ENCODE measurements around the gene DMD. TPM values are rescaled to one million over a fixed set of nuclear protein-coding genes. Genes with fewer than 3 reads are reported as not detected.
"Not testable (repeated sequence)": the region's sequence is repeated elsewhere in the genome, so short reads cannot be mapped to it uniquely, and the experiment has no call there.

The DMD gene
- total and polyA plus RNA-seq, 2 of the 13 experiments (the other 11 are each of a cell fraction or from before 2014, with no cell fraction given), result 17.6 to 25.9 TPM

DNA sequence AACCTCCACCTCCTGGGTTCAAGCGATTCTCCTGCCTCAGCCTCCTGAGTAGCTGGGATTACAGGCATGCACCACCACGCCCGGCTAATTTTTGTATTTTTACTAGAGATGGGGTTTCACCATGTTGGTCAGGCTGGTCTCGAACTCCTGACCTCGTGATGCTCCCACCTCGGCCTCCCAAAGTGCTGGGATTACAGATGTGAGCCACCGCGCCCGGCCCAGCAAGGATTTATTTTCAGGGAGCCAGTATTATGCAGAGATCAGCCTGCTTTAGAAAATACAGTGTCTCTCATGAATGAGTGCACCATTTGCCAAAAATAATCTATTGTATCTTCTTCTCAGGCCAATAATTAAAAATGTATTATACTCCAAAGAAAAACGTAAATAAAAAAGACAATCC lies 26.5 kb downstream of the DMD start:
- H3K4me2 ChIP-seq (ENCODE audit: low read depth, low read length); H3K79me2 ChIP-seq (ENCODE audit: insufficient read depth, low read length); H3K4me3 ChIP-seq (replicated peaks in 1 of 3; ENCODE audit: insufficient read depth in 1 of 3, low read depth in 2 of 3, low read length in 3 of 3); H2AFZ ChIP-seq (ENCODE audit: low read length); H3K27ac ChIP-seq (ENCODE audit: extremely low read length, insufficient read depth, low read length); H3K4me1 ChIP-seq (ENCODE audit: insufficient read depth, low read length); H3K9me3 ChIP-seq (ENCODE audit: low read length); POLR2A ChIA-PET; BruUV-seq (replicated peaks); H3K9ac ChIP-seq (ENCODE audit: insufficient read depth, low read depth, low read length); intact Hi-C loops (cut with micrococcal nuclease; ENCODE audit: unreplicated experiment); CTCF ChIA-PET (ENCODE audit: low intra/inter-chr PET ratio, low total read pairs); DNase-seq (ENCODE audit: low spot score); ATAC-seq; in situ Hi-C loops (cut with HindIII; ENCODE audit: extremely low pct_ligation_motif_present, low pct_unique_long_range_greater_than_20kb); H3K36me3 ChIP-seq (replicated peaks in 1 of 2; ENCODE audit: control insufficient read depth in 1 of 2, insufficient read depth in 2 of 2, low read length in 2 of 2); H4K20me1 ChIP-seq (ENCODE audit: insufficient read depth, low read length); H3K27me3 ChIP-seq (ENCODE audit: control insufficient read depth in 1 of 2, insufficient read depth in 2 of 2, low read length in 2 of 2); FAIRE-seq: not testable (repeated sequence)
- WGBS (ENCODE audit: low lambda C conversion rate), result 5% methylated on average over 5 of the region's 10 CpGs

DNA sequence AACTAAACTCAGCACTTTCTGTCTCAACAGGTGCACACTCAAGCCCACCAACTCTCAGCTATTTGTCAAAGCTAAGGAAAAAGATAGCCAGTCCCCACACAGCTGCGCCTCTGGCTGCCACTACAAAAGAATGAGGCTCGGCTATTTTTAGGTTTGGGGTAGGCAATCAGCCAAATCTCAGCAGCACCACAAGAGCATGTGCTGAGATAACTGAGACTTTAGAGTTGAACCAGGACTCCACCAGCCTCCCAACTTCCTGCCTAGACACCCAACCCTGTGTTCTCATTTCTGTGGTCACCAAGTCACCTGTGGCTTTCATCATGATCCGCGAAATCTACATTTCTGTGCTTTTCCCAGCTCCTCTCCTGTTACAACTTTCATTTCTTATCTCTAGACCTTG lies 28.0 kb downstream of the DMD start:
- no peak for DNase-seq (ENCODE audit: low spot score)
- no peak overlapping the region for H2AFZ ChIP-seq (ENCODE audit: low read length)
- in situ Hi-C loops (cut with HindIII; ENCODE audit: extremely low pct_ligation_motif_present, low pct_unique_long_range_greater_than_20kb), result no loop called here
- ChIA-PET POLR2A (no interaction called here), CTCF (ENCODE audit: low intra/inter-chr PET ratio, low total read pairs) (no interaction called here)
- 4% methylated on average over 2 of the region's 4 CpGs for WGBS (ENCODE audit: low lambda C conversion rate)
- no peaks in the 10 kb centered on the region for H4K20me1 ChIP-seq (ENCODE audit: insufficient read depth, low read length)
- intact Hi-C loops (cut with micrococcal nuclease; ENCODE audit: unreplicated experiment), result no loop called here
- no peaks in the 10 kb centered on the region for H3K4me1 ChIP-seq (ENCODE audit: insufficient read depth, low read length)
- BruUV-seq (replicated peaks), result no TSS peak
- no peak overlapping the region for H3K4me2 ChIP-seq (ENCODE audit: low read depth, low read length)
- no peaks in the 10 kb centered on the region for H3K27me3 ChIP-seq (ENCODE audit: control insufficient read depth in 1 of 2, insufficient read depth in 2 of 2, low read length in 2 of 2)
- no peak overlapping the region for H3K9ac ChIP-seq (ENCODE audit: insufficient read depth, low read depth, low read length)
- no peak for FAIRE-seq
- no peaks in the 10 kb centered on the region for H3K9me3 ChIP-seq (ENCODE audit: low read length)
- H3K36me3 ChIP-seq (replicated peaks in 1 of 2; ENCODE audit: control insufficient read depth in 1 of 2, insufficient read depth in 2 of 2, low read length in 2 of 2), result no peaks in the 10 kb centered on the region
- no peaks in the 10 kb centered on the region for H3K79me2 ChIP-seq (ENCODE audit: insufficient read depth, low read length)
- no peak for ATAC-seq
- H3K27ac ChIP-seq (ENCODE audit: extremely low read length, insufficient read depth, low read length), result no peak overlapping the region
- H3K4me3 ChIP-seq (replicated peaks in 1 of 3; ENCODE audit: insufficient read depth in 1 of 3, low read depth in 2 of 3, low read length in 3 of 3), result no peak overlapping the region
- TF ChIP-seq, protein P1, sequence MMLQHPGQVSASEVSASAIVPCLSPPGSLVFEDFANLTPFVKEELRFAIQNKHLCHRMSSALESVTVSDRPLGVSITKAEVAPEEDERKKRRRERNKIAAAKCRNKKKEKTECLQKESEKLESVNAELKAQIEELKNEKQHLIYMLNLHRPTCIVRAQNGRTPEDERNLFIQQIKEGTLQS (CRISPR knock-in tag; IDR thresholded peaks at IDR 0.05), result no peak
- no peak for TF ChIP-seq REXO4 (CRISPR knock-in tag; IDR thresholded peaks at IDR 0.05; ENCODE audit: borderline replicate concordance)
- TF ChIP-seq, protein P2, sequence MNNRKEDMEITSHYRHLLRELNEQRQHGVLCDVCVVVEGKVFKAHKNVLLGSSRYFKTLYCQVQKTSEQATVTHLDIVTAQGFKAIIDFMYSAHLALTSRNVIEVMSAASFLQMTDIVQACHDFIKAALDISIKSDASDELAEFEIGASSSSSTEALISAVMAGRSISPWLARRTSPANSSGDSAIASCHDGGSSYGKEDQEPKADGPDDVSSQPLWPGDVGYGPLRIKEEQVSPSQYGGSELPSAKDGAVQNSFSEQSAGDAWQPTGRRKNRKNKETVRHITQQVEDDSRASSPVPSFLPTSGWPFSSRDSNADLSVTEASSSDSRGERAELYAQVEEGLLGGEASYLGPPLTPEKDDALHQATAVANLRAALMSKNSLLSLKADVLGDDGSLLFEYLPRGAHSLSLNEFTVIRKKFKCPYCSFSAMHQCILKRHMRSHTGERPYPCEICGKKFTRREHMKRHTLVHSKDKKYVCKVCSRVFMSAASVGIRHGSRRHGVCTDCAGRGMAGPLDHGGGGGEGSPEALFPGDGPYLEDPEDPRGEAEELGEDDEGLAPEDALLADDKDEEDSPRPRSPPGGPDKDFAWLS (CRISPR knock-in tag; IDR thresholded peaks at IDR 0.05; ENCODE audit: borderline replicate concordance), result no peak
- TF ChIP-seq ZNF484 (CRISPR knock-in tag; IDR thresholded peaks at IDR 0.05; ENCODE audit: borderline replicate concordance, low read depth), result no peak
- no peak for TF ChIP-seq HNRNPL (IDR thresholded peaks at IDR 0.05; ENCODE audit: low read depth, low read length)
- TF ChIP-seq ZNF17 (CRISPR knock-in tag; IDR thresholded peaks at IDR 0.05), result no peak
- TF ChIP-seq ZNF563 (CRISPR knock-in tag; IDR thresholded peaks at IDR 0.05), result no peak
- no peak for TF ChIP-seq KAT7 (CRISPR knock-in tag; IDR thresholded peaks at IDR 0.05; ENCODE audit: borderline replicate concordance)
- TF ChIP-seq BHLHE40 (IDR thresholded peaks at IDR 0.05; ENCODE audit: low read length), result no peak
- no peak for TF ChIP-seq KDM1A (CRISPR knock-in tag; IDR thresholded peaks at IDR 0.05)
- TF ChIP-seq, protein P3, sequence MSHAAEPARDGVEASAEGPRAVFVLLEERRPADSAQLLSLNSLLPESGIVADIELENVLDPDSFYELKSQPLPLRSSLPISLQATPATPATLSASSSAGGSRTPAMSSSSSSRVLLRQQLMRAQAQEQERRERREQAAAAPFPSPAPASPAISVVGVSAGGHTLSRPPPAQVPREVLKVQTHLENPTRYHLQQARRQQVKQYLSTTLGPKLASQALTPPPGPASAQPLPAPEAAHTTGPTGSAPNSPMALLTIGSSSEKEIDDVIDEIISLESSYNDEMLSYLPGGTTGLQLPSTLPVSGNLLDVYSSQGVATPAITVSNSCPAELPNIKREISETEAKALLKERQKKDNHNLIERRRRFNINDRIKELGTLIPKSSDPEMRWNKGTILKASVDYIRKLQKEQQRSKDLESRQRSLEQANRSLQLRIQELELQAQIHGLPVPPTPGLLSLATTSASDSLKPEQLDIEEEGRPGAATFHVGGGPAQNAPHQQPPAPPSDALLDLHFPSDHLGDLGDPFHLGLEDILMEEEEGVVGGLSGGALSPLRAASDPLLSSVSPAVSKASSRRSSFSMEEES (CRISPR knock-in tag; IDR thresholded peaks at IDR 0.05), result no peak
- TF ChIP-seq, protein P4, sequence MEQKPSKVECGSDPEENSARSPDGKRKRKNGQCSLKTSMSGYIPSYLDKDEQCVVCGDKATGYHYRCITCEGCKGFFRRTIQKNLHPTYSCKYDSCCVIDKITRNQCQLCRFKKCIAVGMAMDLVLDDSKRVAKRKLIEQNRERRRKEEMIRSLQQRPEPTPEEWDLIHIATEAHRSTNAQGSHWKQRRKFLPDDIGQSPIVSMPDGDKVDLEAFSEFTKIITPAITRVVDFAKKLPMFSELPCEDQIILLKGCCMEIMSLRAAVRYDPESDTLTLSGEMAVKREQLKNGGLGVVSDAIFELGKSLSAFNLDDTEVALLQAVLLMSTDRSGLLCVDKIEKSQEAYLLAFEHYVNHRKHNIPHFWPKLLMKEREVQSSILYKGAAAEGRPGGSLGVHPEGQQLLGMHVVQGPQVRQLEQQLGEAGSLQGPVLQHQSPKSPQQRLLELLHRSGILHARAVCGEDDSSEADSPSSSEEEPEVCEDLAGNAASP (CRISPR knock-in tag; IDR thresholded peaks at IDR 0.05; ENCODE audit: borderline replicate concordance), result no peak

Data from HepG2 (cell line).